ENCODE measurements around the gene OGFRL1. TPM values are rescaled to one million over a fixed set of nuclear protein-coding genes. Genes with fewer than 3 reads are reported as not detected.
"Not testable (repeated sequence)": the region's sequence is repeated elsewhere in the genome, so short reads cannot be mapped to it uniquely, and the experiment has no call there.

Gene OGFRL1
- total RNA-seq, 1 donor from 2014 or later = 26.9 TPM

- no peaks in the 10 kb centered on the region for H3K27me3 ChIP-seq (ENCODE audit: low read depth)
- ATAC-seq (no peak), DNase-seq (no peak)
- H3K4me1 ChIP-seq = no peaks in the 10 kb centered on the region
- TF ChIP-seq, protein P1, sequence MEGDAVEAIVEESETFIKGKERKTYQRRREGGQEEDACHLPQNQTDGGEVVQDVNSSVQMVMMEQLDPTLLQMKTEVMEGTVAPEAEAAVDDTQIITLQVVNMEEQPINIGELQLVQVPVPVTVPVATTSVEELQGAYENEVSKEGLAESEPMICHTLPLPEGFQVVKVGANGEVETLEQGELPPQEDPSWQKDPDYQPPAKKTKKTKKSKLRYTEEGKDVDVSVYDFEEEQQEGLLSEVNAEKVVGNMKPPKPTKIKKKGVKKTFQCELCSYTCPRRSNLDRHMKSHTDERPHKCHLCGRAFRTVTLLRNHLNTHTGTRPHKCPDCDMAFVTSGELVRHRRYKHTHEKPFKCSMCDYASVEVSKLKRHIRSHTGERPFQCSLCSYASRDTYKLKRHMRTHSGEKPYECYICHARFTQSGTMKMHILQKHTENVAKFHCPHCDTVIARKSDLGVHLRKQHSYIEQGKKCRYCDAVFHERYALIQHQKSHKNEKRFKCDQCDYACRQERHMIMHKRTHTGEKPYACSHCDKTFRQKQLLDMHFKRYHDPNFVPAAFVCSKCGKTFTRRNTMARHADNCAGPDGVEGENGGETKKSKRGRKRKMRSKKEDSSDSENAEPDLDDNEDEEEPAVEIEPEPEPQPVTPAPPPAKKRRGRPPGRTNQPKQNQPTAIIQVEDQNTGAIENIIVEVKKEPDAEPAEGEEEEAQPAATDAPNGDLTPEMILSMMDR (IDR thresholded peaks at IDR 0.05) = no peak
- no peaks in the 10 kb centered on the region for H3K36me3 ChIP-seq
- H3K27ac ChIP-seq = no peak overlapping the region
- H3K9me3 ChIP-seq = no peaks in the 10 kb centered on the region
- intact Hi-C loops (cut with DNase I) = no loop called here
- H3K4me3 ChIP-seq = no peak overlapping the region
Observed at GRCh38 chr6:71258078-71258866, 30.3 kb upstream of the OGFRL1 start.

- intact Hi-C loops (cut with DNase I) = no loop called here
- ATAC-seq (no peak), DNase-seq (no peak)
- TF ChIP-seq, protein P1 (IDR thresholded peaks at IDR 0.05) = no peak
- no peak overlapping the region for H3K4me3 ChIP-seq
- no peaks in the 10 kb centered on the region for H3K27me3 ChIP-seq (ENCODE audit: low read depth)
- no peak overlapping the region for H3K27ac ChIP-seq
- H3K36me3 ChIP-seq = no peaks in the 10 kb centered on the region
- no peaks in the 10 kb centered on the region for H3K4me1 ChIP-seq
- no peaks in the 10 kb centered on the region for H3K9me3 ChIP-seq
Observed at GRCh38 chr6:71259888-71260604, 28.6 kb upstream of the OGFRL1 start.

DNA sequence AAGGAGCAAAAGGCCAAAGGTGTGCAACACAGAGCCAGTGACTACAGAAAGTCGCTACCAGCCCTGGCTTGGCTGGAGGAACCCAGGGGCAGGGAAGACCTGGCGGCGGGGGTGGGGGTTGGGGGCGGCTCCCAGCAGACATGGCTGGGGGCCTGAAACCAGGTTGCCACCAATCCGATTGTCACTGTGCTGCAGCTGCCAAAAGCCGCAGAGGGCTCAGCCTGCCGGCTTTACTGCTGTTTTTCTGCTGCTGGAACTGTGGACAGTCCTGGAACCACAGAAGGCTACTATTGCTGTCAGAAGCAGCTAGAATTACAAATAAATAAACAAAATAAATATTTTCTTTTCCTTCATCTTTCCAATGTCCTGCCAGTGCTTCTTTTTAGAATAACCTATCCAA, 25.7 kb upstream of the OGFRL1 start:
- no peaks in the 10 kb centered on the region for H3K27me3 ChIP-seq (ENCODE audit: low read depth)
- no peaks in the 10 kb centered on the region for H3K36me3 ChIP-seq
- H3K9me3 ChIP-seq = no peaks in the 10 kb centered on the region
- no peak for DNase-seq
- no peak overlapping the region for H3K4me3 ChIP-seq
- no peaks in the 10 kb centered on the region for H3K4me1 ChIP-seq
- H3K27ac ChIP-seq = no peak overlapping the region
- intact Hi-C loops (cut with DNase I) = no loop called here
- no peak for ATAC-seq
- TF ChIP-seq, protein P1 (IDR thresholded peaks at IDR 0.05) = no peak

DNA sequence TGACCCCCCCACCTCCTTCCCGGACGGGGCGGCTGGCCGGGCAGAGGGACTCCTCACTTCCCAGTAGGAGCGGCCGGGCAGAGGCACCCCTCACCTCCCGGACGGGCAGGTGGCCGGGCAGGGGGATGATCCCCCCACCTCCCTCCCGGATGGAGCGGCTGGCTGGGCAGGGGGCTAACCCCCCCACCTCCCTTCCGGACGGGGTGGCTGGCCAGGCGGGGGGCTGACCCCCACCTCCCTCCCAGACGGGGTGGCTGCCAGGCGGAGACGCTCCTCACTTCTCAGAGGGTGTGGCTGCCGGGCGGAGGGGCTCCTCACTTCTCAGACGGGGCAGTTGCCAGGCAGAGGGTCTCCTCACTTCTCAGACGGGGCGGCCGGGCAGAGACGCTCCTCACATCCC, 22.2 kb upstream of the OGFRL1 start:
- H3K9me3 ChIP-seq; intact Hi-C loops (cut with DNase I); H3K36me3 ChIP-seq; H3K27ac ChIP-seq; H3K27me3 ChIP-seq (ENCODE audit: low read depth); H3K4me1 ChIP-seq; ATAC-seq; DNase-seq; H3K4me3 ChIP-seq: not testable (repeated sequence)

DNA sequence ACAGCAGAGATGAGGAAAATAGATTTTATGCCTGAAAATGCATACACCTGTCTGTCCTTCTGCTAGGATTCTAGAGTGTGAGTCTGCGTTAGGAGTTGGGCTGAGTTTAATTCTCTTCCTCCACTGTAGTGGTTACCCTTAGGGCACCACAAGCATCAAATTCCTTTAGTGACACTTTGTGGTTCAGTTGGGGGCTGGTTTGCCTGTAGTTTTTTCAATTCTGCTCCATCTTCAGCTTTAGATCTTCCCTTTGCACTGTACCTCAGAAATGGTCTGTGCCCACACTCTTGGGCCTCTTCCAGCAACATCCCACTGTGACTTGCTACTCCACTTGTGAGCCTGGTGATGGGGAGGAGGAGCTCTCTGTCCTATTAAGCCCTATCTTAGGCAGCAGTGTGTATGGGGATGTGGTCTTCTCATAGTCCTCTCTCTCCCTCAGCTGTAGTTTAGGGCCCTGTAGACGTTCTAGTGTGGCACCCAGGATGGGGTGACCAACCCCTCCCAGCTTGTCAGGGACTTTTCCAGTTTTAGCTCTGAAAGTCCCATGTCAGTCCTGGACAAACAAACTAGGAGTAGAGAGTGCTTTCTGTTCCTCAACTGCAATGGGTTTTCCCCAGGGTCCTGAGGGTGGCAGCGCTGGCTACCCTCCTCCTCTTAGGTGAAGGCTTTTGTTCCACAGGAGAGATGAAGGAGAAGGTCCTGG, 19.7 kb upstream of the OGFRL1 start:
- DNase-seq (no peak), ATAC-seq (no peak)
- TF ChIP-seq, protein P1 (IDR thresholded peaks at IDR 0.05) = no peak
- H3K9me3 ChIP-seq = no peaks in the 10 kb centered on the region
- no peaks in the 10 kb centered on the region for H3K4me1 ChIP-seq
- no peak overlapping the region for H3K4me3 ChIP-seq
- H3K27me3 ChIP-seq (ENCODE audit: low read depth) = no peaks in the 10 kb centered on the region
- intact Hi-C loops (cut with DNase I) = no loop called here
- H3K36me3 ChIP-seq = no peaks in the 10 kb centered on the region
- no peak overlapping the region for H3K27ac ChIP-seq
